Measurements from ENCODE around the gene BICD2.

The BICD2 gene

DNA sequence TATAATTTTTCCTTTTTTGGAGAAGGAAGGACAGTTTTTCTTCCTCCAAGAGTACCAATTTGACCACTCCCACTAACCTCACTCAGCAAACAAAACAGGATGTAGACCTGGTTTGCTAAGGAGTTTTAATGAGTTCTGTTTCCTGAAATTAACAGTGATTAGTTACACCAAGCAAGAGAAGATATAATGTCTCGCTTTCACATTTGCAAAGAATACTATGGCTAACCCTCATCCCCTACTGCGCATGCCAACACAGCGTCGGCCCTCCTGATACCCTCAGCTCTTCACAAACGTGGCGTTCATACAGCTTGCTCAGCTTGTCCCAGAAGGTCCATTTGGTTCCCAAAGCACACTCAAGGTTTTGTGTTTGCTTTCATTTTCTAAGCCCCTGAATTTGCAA is 52.8 kb downstream of the BICD2 start:
- no peak for ATAC-seq
- TF ChIP-seq TCF4 (CRISPR knock-in tag; IDR thresholded peaks at IDR 0.05; ENCODE audit: borderline replicate concordance) = no peak

DNA sequence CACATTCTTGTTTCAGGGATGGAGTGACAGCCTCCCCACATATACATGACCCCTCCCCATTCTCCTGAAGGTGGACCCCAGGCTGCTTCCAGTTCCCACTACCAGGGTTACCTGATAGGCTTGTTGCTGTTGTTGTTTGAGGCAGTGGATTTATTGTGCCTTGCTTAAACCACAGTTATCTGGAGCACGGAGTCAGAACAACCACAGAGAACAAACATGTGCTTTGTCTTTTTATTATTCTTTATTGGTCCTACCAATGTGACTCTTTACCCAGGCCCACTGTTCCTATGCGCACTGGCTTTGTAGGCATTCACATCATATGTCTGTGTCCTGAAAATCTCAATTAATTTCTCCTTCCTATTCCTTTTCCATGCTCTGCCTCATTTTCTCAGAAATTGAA is 53.5 kb downstream of the BICD2 start:
- no peak for ATAC-seq
- TF ChIP-seq OSR1 (CRISPR knock-in tag; IDR thresholded peaks at IDR 0.05) (no peak), ISL1 (CRISPR knock-in tag; IDR thresholded peaks at IDR 0.05) (no peak), CSDC2 (CRISPR knock-in tag; IDR thresholded peaks at IDR 0.05) (no peak), ARNTL (CRISPR knock-in tag; IDR thresholded peaks at IDR 0.05; ENCODE audit: borderline replicate concordance, low read depth) (no peak), SNAI2 (CRISPR knock-in tag; IDR thresholded peaks at IDR 0.05) (no peak), TCF4 (CRISPR knock-in tag; IDR thresholded peaks at IDR 0.05; ENCODE audit: borderline replicate concordance) (no peak), ZNF565 (CRISPR knock-in tag; conservative IDR thresholded peaks at IDR 0.05; ENCODE audit: low read depth) (no peak), BACH2 (CRISPR knock-in tag; IDR thresholded peaks at IDR 0.05; ENCODE audit: borderline replicate concordance) (no peak)
- TF ChIP-seq, protein P1, sequence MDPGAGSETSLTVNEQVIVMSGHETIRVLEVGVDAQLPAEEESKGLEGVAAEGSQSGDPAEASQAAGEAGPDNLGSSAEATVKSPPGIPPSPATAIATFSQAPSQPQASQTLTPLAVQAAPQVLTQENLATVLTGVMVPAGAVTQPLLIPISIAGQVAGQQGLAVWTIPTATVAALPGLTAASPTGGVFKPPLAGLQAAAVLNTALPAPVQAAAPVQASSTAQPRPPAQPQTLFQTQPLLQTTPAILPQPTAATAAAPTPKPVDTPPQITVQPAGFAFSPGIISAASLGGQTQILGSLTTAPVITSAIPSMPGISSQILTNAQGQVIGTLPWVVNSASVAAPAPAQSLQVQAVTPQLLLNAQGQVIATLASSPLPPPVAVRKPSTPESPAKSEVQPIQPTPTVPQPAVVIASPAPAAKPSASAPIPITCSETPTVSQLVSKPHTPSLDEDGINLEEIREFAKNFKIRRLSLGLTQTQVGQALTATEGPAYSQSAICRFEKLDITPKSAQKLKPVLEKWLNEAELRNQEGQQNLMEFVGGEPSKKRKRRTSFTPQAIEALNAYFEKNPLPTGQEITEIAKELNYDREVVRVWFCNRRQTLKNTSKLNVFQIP (CRISPR knock-in tag; IDR thresholded peaks at IDR 0.05; ENCODE audit: borderline replicate concordance, low read depth) = no peak
- TF ChIP-seq, protein P2, sequence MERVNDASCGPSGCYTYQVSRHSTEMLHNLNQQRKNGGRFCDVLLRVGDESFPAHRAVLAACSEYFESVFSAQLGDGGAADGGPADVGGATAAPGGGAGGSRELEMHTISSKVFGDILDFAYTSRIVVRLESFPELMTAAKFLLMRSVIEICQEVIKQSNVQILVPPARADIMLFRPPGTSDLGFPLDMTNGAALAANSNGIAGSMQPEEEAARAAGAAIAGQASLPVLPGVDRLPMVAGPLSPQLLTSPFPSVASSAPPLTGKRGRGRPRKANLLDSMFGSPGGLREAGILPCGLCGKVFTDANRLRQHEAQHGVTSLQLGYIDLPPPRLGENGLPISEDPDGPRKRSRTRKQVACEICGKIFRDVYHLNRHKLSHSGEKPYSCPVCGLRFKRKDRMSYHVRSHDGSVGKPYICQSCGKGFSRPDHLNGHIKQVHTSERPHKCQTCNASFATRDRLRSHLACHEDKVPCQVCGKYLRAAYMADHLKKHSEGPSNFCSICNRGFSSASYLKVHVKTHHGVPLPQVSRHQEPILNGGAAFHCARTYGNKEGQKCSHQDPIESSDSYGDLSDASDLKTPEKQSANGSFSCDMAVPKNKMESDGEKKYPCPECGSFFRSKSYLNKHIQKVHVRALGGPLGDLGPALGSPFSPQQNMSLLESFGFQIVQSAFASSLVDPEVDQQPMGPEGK (CRISPR knock-in tag; IDR thresholded peaks at IDR 0.05; ENCODE audit: borderline replicate concordance) = no peak
- TF ChIP-seq, protein P3, sequence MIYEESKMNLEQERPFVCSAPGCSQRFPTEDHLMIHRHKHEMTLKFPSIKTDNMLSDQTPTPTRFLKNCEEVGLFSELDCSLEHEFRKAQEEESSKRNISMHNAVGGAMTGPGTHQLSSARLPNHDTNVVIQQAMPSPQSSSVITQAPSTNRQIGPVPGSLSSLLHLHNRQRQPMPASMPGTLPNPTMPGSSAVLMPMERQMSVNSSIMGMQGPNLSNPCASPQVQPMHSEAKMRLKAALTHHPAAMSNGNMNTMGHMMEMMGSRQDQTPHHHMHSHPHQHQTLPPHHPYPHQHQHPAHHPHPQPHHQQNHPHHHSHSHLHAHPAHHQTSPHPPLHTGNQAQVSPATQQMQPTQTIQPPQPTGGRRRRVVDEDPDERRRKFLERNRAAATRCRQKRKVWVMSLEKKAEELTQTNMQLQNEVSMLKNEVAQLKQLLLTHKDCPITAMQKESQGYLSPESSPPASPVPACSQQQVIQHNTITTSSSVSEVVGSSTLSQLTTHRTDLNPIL (CRISPR knock-in tag; IDR thresholded peaks at IDR 0.05; ENCODE audit: low read depth) = no peak

DNA sequence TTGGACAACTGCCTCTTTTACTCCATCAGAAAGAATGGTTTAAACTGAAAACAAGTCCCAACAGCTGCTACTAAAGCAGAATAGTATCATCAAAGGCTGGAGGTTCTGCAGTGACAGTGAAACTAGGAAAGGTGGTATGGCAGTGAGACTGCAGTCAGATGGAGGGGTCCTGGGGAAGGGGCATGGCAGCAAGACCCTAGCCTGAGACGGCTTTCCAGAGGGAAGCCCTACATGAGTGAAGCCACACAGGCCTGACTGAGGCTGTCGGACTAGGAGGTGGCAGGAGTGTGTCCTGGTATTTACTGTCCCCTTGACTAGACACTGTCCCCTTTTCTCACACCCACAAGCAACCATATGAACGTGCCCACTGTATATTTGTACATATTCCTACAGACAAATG is 54.3 kb downstream of the BICD2 start:
- no peak for ATAC-seq

More for the DNA sequence above, 54.3 kb downstream of the BICD2 start:
- TF ChIP-seq, protein P1 (CRISPR knock-in tag; IDR thresholded peaks at IDR 0.05; ENCODE audit: borderline replicate concordance, low read depth) = no peak
- no peak for TF ChIP-seq ZNF8 (CRISPR knock-in tag; IDR thresholded peaks at IDR 0.05)
- TF ChIP-seq, protein P4, sequence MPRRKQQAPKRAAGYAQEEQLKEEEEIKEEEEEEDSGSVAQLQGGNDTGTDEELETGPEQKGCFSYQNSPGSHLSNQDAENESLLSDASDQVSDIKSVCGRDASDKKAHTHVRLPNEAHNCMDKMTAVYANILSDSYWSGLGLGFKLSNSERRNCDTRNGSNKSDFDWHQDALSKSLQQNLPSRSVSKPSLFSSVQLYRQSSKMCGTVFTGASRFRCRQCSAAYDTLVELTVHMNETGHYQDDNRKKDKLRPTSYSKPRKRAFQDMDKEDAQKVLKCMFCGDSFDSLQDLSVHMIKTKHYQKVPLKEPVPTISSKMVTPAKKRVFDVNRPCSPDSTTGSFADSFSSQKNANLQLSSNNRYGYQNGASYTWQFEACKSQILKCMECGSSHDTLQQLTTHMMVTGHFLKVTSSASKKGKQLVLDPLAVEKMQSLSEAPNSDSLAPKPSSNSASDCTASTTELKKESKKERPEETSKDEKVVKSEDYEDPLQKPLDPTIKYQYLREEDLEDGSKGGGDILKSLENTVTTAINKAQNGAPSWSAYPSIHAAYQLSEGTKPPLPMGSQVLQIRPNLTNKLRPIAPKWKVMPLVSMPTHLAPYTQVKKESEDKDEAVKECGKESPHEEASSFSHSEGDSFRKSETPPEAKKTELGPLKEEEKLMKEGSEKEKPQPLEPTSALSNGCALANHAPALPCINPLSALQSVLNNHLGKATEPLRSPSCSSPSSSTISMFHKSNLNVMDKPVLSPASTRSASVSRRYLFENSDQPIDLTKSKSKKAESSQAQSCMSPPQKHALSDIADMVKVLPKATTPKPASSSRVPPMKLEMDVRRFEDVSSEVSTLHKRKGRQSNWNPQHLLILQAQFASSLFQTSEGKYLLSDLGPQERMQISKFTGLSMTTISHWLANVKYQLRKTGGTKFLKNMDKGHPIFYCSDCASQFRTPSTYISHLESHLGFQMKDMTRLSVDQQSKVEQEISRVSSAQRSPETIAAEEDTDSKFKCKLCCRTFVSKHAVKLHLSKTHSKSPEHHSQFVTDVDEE (CRISPR knock-in tag; IDR thresholded peaks at IDR 0.05) = no peak
- no peak for TF ChIP-seq PPARA (CRISPR knock-in tag; IDR thresholded peaks at IDR 0.05; ENCODE audit: borderline replicate concordance)
- no peak for TF ChIP-seq ARNTL (CRISPR knock-in tag; IDR thresholded peaks at IDR 0.05; ENCODE audit: borderline replicate concordance, low read depth)
- no peak for TF ChIP-seq TOX (CRISPR knock-in tag; IDR thresholded peaks at IDR 0.05; ENCODE audit: borderline replicate concordance)
- no peak for TF ChIP-seq BACH2 (CRISPR knock-in tag; IDR thresholded peaks at IDR 0.05; ENCODE audit: borderline replicate concordance)
- no peak for TF ChIP-seq OSR1 (CRISPR knock-in tag; IDR thresholded peaks at IDR 0.05)
- no peak for TF ChIP-seq ZC3H10 (CRISPR knock-in tag; IDR thresholded peaks at IDR 0.05)
- TF ChIP-seq, protein P3 (CRISPR knock-in tag; IDR thresholded peaks at IDR 0.05; ENCODE audit: low read depth) = no peak
- TF ChIP-seq SNAI2 (CRISPR knock-in tag; IDR thresholded peaks at IDR 0.05) = no peak
- TF ChIP-seq, protein P2 (CRISPR knock-in tag; IDR thresholded peaks at IDR 0.05; ENCODE audit: borderline replicate concordance) = no peak
- TF ChIP-seq ZNF70 (CRISPR knock-in tag; IDR thresholded peaks at IDR 0.05) = no peak
- TF ChIP-seq ESRRG (CRISPR knock-in tag; IDR thresholded peaks at IDR 0.05) = no peak
- no peak for TF ChIP-seq GLIS3 (CRISPR knock-in tag; IDR thresholded peaks at IDR 0.05)
- TF ChIP-seq RARB (CRISPR knock-in tag; IDR thresholded peaks at IDR 0.05) = no peak
- no peak for TF ChIP-seq TCF4 (CRISPR knock-in tag; IDR thresholded peaks at IDR 0.05; ENCODE audit: borderline replicate concordance)
- no peak for TF ChIP-seq ZFP30 (CRISPR knock-in tag; IDR thresholded peaks at IDR 0.05)
- TF ChIP-seq ZNF565 (CRISPR knock-in tag; conservative IDR thresholded peaks at IDR 0.05; ENCODE audit: low read depth) = no peak

Data from SK-N-SH treated with all-trans-retinoic acid at 6 μM for 48 hours (cell line).